ENCODE results near the gene VCAM1.
"Not testable (repeated sequence)": the region's sequence is repeated elsewhere in the genome, so short reads cannot be mapped to it uniquely, and the experiment has no call there.

The VCAM1 gene, protein sequence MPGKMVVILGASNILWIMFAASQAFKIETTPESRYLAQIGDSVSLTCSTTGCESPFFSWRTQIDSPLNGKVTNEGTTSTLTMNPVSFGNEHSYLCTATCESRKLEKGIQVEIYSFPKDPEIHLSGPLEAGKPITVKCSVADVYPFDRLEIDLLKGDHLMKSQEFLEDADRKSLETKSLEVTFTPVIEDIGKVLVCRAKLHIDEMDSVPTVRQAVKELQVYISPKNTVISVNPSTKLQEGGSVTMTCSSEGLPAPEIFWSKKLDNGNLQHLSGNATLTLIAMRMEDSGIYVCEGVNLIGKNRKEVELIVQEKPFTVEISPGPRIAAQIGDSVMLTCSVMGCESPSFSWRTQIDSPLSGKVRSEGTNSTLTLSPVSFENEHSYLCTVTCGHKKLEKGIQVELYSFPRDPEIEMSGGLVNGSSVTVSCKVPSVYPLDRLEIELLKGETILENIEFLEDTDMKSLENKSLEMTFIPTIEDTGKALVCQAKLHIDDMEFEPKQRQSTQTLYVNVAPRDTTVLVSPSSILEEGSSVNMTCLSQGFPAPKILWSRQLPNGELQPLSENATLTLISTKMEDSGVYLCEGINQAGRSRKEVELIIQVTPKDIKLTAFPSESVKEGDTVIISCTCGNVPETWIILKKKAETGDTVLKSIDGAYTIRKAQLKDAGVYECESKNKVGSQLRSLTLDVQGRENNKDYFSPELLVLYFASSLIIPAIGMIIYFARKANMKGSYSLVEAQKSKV

DNA sequence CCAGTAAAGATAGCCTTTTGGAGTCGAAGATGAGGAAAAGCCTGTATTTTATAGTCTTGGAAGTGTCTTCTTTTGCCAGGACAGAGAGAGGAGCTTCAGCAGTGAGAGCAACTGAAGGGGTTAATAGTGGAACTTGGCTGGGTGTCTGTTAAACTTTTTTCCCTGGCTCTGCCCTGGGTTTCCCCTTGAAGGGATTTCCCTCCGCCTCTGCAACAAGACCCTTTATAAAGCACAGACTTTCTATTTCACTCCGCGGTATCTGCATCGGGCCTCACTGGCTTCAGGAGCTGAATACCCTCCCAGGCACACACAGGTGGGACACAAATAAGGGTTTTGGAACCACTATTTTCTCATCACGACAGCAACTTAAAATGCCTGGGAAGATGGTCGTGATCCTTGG is at the start of gene VCAM1:
Gene VCAM1 (plus strand): TSS at position 253 of the 400 bp plus-strand sequence. CDS start 119 bp downstream, at position 372.
- no peak for DNase-seq

DNA sequence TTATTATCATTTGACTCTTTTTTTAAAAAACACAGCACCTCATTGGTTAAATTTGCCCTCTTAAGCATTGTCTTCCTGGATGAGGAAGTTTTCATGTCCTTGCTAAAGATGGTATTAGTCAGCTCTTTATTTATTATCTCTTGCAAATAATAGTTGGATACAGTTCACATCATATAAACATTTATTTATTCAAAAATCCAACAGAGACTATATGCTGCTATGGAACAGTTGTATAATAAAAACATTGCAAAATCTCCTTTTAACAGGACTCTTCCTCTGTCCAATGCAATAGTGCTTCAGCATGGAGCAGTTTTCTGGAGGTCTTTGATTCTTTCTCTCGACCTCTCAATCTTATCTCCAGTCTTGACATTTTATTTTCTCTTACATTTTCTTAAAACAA is 49.5 kb upstream of the VCAM1 start:
- no peak for DNase-seq

DNA sequence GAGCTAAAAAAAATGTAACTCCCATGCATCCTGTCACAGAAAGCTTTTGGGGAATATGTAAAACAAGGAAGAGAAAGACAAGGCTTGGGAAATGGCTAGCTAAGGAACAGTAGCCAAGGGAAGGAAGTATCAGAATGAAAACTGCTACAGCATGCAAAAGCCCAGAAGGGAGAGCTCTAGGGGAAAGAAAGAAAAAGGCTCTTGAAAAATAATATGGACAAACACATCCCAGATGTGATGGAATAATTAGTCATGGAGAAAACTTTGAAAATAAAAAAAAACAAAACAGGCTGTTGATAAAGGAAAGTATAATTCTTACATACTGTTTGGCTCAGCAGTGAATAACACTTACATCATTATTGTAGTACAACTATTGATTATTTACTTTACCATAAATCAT is 47.9 kb upstream of the VCAM1 start:
- DNase-seq, result no peak

DNA sequence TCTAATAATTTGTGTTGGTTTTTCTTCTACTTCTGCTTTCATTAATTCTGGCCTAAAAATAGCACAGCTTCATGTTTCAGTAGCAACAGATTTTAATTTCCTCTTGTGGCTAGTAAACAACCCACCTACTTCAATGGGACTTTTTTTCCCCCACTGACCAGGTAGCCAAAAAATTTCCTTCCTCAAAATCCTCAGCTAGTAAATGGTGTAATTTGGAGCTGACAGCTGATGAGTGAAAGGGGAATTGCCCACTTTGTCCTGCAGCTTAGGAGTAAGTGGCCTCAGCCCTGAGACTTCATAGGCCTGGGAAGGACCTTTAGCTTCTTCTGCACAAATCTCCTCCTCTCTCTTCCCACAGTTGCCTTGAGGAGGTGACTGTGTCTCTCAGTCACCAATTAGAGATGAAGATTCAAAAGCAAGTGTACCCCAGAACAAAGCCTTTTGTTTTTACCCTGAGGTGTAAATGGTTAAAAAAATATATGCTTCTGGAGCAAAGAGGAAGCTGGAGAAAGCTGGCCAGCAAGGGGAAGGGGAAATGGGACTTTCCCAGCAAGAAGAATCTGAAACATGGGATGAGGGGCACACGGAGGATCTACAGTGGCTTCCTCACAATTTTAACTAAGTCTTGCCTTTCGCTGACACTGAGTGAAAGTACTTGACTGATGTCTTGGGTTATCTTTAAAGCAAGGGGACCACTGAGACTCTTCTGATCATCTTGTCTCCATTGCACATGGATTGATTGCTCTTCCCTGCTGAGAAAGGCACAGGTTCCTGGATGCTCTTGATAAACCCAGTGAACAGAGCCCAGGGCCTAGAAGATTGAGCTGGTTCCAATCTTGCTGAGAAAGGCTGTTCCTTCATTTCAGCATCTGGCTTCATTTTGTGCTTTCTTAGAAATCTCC is 35.8 kb upstream of the VCAM1 start:
- no peak for DNase-seq

DNA sequence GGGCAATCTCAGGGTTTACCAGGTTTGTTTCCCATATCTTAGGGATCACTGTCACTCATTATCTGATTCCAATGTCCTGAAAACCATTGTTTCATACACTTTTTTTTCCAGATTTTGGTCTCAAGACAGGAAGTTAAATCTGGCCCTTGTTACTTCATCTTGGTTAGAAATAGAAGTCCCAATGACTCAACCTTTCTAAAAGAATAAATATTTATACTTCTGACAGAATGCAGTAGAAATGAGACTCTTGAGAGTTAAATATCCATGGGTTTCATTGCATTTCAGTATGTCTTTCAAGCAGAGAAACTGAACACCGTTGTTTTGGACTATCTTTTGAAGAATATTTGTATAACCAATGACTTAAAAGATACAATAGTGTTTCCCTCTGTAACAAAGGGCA is 19.8 kb upstream of the VCAM1 start:
- DNase-seq, result no peak

DNA sequence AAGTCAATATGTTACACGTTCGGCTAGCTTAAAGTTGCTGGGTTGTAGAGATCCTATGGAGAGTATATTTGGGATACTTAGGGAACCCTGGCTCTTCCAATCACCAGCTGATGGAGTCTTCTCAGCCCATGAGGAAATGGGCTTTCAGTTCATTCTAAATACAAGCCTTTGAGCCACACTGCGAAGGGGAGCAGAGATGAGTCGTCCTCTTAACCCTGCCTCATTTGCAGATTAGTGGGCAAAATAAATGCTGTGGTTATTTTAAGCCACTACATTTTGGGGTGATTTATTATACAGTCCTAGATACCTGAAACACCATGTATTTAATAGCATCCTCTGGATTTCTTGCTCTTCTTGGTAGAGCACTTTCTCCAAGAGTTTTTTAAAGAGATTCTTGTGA is 19.0 kb upstream of the VCAM1 start:
- DNase-seq, result no peak

DNA sequence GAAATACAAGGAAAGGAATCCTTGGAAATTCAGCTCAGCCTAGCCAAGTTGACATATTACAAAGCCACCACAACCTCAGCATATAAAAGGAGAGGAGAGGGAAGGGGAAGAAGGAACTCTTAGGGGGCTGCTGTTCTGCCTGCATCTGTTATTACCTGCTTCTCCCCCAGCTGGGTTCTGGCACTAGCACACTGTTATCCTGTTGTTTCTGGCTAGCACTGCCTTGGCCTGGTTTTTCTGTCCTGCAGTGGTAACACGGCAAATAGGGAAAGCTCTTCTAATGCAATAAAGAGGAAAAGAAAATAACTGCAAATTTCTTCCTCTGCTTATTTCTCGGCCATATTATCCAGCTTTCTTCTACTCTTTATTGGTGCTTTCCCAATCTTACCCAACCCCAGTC is 16.5 kb upstream of the VCAM1 start:
- no peak for DNase-seq

DNA sequence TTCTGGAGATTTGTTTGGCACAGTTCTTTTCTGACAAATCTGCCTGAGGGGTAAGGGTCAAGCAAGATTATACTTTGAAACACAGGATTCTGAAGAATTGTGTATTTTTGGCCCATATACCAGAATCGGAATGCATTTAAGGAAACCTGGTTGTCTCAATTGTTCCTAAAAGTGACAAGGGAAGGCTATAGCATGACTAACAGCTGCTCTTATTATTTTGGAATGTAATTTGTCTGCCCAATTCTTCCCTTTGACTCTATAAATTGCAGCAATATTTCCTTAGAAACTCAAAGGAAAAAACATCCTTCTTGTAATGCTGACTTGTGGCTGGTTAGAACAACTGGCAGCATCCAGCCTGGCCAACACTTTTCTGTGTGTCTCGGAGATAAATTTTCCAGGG is 15.8 kb upstream of the VCAM1 start:
- no peak for DNase-seq

DNA sequence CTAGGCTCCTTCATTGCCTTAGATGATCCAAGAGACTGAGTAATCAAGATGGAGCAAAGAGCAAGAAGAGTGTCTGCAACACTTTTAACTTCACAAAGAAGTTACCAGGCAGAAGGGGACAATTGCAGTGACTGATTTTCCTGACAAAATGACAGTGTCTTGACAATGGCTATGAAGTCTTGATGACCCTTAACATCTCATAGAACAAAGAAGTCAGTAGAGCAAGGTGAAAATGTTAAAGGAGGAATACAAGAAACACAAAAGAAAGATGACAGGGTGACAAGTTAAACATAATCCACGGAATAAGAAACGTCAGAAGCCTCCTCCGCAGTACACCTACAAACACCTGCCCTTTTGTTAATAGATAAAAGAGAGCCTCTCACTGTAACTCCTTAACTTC is 15.1 kb upstream of the VCAM1 start:
- DNase-seq, result no peak

DNA sequence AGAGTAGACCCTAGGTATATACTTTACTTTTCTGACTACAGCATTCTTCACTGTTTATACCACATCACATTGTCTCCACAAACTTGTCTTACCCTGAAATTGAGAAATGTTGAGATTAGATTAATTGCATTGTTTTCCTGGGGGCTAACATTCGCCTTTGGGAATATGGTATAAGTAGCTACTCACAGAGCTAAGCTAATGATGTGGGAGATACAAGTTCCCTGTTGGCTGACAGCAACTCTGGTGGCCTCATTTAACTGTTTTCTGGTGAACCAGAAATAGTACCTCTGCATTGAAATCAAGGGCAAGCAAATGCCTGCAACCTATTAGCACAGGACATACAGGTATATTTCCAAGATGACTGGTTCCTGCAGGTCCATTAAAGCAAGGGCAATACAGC is 13.2 kb upstream of the VCAM1 start:
- DNase-seq, result no peak

DNA sequence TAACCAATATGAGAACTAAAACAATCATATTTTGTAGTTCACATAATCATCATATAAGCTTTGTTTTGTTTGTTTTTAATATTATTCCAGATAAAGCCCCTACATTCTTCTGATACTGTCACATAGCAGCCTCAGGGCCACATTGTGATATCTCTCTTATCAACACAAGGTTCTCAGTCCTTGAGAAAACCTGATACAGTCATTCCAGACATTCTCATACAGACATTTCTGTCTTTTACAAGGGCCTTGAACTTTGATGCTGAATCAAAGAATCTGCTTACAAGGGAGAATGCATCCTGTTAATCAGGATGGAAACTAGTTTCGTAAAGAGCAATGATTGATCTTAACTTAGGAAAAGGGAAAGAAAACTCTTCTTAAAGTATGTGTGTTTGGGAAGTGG is 12.7 kb upstream of the VCAM1 start:
- no peak for DNase-seq

DNA sequence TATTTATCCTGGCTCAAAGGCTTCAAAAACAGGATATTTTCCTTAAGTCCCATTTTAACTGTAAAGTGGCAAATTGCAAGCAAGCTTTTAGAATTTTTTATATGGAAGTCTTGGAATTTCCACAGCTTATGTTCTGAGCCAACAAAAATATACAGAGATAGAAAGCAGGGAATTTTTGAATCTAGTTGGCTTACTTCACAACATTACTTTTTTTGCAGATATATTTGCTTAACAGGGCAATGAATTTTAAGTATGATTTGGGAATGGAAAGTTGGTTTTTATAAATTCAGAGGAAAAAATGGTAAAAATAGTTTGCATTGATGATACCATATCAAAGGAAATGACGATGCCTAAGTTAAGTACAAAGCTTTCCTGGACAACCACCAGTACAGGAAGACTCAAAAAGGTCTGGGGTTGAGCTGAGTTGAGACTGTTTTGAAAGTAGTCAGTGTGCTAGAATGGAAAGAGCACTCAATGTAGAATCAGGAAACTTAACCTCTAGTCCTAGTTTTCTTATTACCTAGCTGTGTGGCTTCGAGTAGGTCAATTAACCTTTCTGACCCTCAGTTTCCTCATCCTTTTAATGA is 11.0 kb upstream of the VCAM1 start:
- DNase-seq, result no peak

DNA sequence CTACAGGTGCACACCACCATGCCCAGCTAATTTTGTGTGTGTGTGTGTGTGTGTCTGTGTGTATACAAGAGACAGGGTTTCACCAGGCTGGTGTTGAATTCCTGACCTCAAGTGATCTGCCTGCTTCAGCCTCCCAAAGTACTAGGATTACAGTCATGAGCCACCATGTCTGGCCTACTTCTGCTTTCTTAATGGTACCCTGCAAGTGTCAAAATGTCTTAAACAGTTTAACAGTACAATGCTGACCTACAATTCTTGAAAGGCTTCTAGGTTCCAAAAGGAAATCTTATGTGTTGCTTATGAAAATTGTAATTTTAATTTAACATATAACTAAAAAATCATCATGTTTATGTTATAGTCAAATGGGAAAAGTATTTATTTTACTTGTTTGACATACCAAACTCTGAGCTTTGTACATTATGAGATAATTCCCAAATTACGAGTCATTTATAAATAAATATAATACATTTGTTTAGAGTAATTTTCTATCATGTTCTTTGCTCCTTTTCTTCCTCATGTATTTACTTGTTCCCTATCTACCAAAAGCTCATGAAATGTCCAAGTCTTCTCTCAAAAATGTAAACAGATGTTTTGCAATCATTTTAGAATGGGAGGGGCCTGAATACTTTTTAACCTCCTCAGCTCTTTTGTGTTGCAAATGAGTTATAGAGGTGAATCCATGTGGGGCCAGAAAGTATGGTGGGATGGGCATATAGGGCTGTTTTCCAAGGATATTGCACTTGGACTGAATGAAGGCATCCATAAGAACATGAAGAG is 8.4 kb upstream of the VCAM1 start:
- DNase-seq, result no peak

DNA sequence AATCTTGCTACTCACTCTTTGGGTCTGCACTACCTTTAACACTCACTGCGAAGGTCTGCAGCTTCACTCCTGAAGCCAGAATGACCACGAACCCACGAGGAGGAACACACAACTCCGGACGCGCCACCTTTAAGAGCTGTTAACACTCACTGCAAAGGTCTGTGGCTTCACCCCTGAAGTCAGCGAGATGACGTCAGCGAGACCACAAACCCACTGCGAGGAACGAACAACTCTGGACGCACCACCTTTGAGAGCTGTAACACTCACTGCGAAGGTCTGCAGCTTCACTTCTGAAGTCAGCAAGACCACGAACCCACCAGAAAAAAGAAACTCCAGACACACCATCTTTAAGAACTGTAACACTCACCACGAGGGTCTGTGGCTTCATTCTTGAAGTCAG is 6.5 kb upstream of the VCAM1 start:
- not testable (repeated sequence) for DNase-seq

DNA sequence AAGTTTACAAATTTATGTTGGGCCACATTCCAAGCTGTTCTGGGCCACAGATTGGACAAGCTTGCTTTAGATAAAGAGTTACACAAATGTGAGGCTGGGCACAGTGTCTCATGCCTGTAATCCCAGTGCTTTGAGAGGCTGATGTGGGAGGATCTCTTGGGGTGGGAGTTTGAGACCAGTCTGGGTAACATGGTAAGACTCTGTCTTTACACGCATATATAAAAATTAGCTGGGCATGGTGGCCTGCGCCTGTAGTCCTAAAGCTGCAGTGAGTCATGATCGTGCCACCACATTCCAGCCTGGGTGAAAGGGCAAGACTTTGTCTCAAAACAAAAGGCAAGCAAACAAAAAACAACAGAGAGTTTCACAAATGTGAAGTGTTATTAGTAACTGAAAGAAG is 5.9 kb upstream of the VCAM1 start:
- DNase-seq, result no peak

DNA sequence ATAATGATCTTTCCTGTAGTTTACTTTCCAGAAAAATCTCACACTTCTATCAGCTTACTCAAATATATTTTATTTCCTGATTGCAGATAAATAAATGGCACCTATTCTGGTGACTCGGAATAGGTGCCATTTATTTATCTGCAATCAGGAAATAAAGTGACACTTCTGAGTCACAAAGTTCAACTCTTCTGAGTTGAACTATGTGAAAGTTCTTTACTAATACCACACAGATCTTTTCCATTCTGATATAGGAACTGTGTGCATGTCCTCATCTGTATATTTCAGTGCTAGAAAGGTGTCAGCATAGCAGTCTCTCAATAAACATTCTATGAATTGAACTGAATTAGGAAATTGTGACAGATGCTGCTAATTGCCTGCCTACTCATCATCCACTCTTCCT is 4.9 kb upstream of the VCAM1 start:
- no peak for DNase-seq

DNA sequence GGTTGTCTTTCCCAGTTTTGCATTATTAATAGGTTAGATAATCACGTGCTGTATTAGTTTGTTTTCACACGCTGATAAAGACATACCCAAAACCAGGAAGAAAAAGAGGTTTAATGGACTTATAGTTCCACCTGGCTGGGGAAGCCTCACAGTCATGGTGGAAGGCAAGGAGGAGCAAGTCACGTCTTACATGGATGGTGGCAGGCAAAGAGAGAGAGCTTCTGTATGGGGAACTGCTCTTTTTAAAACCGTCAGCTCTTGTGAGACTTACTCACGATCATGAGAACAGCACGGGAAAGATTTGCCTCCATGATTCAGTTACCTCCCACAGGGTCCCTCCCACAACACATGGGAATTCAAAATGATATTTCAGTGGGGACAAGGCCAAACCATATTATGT is 2.3 kb upstream of the VCAM1 start:
- no peak for DNase-seq

DNA sequence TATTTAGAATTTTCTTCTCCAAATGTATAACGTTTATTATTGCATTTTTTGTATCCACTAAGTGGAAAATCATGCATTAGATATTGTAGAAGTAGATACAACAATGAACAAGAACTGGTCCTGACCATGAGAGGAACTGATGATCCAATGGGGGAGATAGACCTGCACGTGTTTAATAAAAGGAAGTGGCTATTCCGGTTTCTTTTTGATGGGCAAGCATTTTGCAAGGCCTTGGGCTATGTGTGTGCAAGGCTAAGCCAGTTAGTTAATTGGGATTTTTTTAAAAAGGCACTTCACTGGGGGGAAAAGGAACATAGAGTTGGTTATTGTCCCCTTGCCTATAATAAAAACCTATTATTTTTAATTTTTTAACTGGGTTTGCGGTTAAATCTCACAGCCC is 961 bp upstream of the VCAM1 start:
- no peak for DNase-seq

DNA sequence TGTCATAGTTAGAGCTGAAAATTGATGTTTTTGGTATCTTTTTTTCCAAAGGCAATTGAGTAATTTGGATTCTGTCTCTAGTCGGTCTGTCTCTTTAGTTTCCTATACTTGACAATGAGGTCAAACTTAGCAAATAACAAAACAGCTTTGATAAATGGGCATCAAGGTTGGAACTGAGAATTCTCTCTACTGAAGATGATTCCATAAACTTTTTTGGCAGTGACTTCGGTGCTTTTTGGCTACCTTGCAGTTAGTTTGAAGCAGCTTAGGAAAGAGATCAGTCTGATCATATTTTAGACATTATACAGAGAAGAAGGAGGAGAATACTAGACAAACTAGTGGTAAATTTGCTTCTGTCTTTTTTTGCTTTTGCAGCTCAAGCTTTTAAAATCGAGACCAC is 559 bp downstream of the VCAM1 start:
- DNase-seq, result no peak

DNA sequence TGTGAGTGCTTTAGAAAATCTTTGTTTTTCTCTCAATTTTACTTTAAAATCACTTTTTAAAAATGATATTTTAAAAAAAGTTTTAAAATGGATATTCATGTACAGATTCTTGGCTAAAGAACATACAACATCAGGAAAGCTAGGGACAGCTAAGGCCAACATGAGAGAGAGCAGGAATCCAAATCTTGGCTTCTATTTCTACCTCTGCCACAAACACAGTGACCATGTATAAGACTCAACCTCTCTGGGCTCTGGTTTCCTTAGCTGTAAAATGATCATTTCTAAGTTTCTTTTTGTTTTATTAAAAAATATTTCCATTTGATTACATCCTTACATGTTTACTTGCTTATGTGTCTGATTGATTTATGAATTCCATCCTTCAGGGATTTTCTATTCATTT is 1.2 kb downstream of the VCAM1 start:
- no peak for DNase-seq

DNA sequence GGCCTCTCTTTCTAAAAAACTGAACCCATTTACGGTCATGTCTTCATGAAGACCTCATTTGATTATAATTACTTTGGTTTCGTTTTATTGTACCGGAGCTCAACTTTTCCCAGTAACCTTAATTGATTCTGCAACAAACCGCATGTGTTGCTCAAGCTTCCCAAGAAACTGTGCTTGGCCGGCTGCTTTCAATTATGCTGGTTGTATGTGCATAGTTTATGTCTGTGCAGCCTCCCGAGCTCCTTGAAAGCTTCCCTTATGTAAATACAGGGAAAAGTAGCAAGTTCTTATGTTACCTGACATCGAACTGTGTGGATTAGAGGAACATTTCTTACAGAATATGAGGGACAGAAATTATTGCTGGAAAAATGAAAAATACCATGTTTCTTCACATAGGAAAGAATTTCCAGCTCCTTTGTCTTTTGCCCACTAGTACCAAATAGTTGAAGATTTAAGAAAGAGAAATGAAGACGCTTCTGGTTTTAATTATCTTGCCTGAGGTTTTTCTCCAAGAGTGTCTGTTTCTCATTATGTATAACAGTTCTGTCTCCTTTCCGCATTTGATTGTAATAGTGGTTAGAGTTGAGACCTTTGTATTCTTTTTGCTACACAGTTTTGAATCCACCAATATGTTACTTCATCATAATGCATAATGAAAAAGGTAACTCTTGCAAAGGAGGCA is 2.1 kb downstream of the VCAM1 start:
- no peak for DNase-seq

DNA sequence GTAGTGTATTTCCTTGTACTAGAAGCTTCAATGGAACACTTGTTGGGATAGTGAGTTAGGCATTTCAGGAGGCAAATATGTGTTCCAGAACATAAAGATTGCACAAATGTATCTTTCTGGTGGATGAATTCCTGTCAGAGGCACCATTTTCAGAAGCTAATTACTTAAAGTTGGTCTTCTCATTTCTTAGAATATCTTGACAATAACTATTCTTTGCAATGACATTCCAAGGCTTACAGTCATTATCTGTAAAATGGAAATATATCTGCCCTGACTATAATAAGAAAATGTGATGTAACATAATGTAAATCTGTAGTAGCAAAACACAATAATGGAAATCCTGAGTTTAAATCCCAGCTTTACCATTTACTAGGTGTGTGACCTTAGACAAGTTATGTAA is 2.7 kb downstream of the VCAM1 start:
- no peak for DNase-seq

Data from hematopoietic multipotent progenitor cell treated with erythropoietin and hydrocortisone succinate and interleukin-3 and kit ligand, for 8 days (in vitro differentiated cells).